NCI-H1694 treated with DMSO at 0.1 percent for 48 hours (cell line): ENCODE measurements around the gene PSG7.
"Not testable (repeated sequence)": the region's sequence is repeated elsewhere in the genome, so short reads cannot be mapped to it uniquely, and the experiment has no call there.

Experiments
- DNase-seq: peaks from one replicate; lab custom pipeline; 2025; lab: John Stamatoyannopoulos, UW

PSG7 gene

DNA sequence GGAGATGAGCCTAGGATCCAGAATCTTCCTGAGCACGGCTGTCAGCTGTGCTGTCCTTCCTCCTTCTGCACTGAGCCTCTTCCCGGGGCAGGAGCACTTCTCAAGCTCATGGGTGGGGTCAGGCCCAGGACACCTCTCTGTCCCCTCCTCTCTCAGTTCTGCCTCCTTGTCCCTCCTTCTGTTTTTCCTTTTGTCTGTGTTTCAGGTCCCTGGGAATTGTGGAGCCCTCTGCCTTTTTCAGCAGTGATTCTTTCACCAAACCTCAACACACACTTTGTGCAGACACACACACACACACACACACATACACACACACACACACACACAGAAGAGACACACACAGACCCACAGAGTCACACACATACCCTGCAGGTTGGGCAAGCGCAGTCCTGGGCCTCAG is at the start of gene PSG7:
Gene PSG7, minus strand, starts transcription at position 101 of the 400 bp plus-strand sequence. CDS start 131 bp downstream, outside the sequence.
- DNase-seq: not testable (repeated sequence)

DNA sequence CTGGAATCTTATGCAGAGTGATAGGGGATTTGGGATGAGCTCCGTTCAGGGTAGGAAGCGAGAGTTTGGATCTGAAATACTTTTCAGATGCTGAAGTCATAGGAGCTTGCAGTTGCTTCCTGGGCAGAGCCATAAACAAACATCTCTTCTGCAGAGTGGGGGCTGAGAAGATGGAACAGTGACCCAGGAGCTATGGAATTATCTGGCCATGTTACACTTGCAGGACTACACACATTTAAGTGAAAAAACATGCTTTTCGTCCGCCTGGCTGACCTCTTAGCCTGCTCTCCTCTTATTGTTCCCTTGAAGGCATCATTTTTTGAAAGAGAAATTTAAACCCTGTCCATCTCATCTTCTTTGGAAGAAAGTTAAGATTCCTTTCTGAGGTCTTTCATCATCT is 48.6 kb upstream of the PSG7 start:
- DNase-seq: no peak

DNA sequence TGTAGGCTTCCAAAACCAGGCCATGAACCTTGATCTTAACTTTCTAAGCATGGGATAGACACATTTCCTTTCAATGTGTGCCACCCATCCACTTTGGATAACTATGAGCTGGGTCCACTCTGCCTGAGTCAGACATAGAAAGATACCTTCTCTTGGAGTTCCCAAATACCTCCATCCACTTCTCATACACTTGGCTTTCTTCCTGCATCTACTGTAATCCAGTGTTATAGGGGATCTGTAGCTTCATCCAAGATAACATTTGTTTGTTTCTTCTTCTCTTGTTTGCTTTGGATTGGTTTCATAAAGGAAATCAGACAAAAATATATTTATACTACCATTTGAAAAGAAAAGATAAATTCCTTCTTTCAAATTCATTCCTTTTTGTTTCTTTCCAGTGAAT is 45.1 kb upstream of the PSG7 start:
- DNase-seq: not testable (repeated sequence)

DNA sequence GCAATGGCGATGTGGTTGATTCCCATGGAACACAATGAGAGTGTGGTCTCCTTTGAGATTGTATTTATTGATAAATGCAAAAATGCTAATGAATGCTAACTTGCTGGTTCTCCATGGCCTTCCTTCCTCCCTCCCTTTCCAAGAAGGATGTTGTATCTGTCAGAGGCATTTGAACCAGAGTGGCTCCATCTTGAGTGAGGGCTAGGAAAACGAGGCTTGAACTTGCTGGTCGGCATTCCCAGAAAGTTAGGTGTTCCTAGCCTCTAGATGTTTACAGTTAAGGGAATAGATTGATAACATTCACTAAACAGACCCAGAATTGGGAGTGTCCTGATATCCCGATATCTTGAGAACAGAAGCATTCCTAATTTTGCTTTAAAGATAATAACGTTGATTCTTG is 34.4 kb upstream of the PSG7 start:
- not testable (repeated sequence) for DNase-seq

DNA sequence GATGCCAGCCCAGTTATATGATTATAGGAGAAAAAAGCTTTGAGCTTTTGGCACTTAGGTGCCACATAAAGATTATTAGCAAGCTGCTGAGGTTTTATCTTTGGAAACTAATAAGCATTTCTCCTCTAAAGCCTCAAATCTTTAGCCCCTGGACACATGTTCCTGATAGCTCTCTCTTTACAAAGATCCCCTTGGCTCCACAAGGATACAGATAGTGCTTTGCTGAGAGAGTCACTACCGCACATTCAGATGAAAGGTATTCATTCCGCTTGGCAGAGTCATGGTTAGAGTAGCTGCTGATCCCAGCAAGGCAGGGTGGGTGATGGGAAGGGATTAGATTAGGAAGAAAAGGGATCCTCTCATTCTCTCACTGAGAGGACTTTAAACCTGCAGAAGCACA is 28.2 kb upstream of the PSG7 start:
- no peak for DNase-seq

DNA sequence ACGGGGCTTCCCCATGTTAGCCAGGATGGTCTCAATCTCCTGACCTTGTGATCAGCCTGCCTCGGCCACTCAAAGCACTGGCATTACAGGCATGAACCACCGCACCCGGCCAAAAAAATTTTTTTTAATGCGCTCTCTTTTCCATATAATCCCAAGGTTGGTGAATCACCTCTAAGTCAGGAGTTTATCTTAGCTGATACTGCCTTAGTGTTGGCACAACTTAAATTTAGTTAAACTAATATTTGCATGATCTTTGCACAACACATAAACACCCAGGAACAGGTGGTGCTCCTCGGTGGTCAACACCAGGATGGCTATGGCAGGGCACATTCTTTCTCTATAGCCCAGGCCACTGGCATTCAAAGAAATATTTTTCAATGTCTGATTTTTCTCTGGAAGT is 24.1 kb upstream of the PSG7 start:
- no peak for DNase-seq

DNA sequence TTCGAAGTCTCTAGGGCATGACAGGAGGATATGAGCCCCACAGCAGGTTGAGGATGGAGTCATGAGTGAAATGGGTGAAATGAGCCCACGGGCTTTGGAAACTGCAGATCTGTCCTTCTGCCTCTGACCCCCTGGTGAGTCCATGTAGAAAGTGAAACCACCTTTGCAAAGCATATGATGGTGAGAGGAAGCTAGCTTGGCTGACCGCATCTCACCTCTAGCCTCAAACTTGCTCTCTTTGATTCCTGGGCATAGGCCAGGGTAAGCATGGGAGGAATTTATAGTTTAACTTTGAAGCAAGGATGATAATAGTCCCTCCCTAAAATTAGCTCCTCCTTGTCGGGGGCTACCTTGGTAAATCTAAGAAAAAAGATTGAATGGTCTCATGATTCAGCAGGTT is 15.1 kb upstream of the PSG7 start:
- not testable (repeated sequence) for DNase-seq

DNA sequence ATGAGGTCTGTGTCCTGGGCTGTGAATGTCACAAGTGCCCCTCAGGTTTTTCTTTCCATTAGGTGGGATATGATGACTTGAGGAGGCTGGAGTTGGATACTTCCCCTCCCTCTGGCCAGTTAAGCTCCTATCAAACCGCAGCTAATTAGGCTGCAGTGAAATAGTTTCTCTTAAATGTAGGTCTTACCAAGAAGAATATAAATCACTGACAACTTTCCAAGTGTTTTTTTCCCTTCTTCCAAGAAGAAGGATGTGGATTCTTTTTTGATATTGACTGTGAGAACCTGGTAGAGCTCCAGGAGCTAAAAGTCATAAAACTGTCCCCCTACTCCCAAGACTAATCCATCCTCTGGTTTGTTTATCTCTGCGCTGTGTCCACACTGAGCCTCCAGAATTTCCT is 14.5 kb upstream of the PSG7 start:
- not testable (repeated sequence) for DNase-seq

DNA sequence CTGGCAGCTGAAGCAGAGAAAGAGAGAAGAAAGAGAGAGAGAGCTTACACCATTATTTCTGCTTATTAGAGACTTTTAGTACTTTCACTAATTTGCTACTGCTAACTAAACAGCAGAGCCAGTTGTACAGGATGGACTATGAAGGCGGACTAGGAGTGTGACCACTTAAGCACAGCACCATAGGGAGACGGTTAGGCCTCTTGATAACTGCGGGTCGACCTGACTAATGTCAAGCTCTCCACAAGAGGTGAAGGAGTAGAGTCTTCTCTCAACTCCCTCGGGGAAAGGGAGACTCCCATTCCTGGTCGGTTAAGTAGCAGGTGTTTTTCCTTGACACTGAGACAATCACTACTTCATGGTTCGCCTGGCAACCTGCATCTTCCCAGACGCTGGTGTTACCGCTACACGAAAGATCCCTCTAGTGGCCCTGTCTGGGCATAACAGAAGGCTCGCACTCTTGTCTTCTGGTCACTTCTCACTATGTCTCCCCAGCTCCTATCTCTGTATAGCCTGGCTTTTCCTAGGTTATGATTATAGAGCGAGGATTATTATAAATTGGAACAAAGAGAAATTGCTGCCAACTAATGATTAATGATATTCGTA is 5.3 kb upstream of the PSG7 start:
- DNase-seq: no peak

DNA sequence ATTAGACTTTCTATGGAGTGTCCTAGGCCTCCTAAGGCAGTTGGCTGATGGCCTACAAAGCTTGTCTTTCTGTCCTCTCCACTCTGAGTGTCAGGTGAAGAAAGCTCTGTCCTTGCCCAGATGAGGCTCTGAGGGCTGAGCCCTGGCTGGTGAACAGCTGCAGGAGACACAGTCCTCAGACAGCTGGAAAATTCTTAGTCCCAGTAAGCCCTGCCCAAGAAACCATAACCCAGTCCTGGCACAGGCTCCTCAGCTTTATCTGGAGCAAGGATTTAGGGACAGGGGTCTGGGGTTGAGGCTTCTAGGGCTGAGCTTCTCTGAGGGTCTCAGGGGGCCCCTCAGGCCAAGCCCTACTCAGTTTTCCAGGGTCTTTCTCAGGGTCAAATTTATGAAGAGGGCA is 2.3 kb downstream of the PSG7 start:
- DNase-seq: not testable (repeated sequence)

DNA sequence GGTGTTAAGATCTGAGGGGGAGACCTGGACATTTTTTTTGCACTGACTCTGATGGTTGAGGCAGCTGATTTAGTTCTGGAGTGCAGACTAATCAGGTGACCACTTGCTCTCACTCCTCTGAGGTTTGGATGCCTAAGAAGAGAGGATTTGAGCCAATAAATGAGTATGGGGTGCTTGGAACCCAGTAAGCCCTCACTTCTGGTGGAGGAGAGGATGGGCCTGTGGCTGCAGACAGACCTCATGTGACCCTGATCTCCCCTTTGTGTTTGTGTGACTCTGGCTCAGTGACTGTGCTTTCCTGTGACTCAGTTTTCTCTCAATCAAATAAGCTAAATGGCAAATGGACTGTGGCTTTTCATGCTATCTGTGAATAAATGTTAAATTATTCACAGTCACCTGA is 2.8 kb downstream of the PSG7 start:
- not testable (repeated sequence) for DNase-seq

DNA sequence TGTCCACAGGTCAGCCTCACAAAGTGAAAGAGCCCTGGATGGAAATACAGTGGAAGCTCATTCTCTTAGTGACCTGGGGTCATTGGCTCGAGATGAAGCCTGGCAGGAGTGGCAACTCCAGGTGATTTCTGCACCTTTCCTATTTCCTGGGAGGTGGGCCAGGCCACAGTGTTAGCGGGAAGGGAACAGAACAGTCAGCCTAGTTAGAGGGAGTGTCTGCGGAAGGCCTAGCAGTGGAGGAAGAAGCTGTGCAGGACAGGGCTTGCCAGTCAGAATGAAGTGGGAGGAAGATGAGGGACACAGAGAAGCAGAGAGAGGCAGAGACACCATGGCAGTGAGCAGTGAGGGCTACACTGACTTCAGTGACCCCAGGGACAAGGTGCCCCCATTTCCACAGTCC is 3.6 kb downstream of the PSG7 start:
- not testable (repeated sequence) for DNase-seq

DNA sequence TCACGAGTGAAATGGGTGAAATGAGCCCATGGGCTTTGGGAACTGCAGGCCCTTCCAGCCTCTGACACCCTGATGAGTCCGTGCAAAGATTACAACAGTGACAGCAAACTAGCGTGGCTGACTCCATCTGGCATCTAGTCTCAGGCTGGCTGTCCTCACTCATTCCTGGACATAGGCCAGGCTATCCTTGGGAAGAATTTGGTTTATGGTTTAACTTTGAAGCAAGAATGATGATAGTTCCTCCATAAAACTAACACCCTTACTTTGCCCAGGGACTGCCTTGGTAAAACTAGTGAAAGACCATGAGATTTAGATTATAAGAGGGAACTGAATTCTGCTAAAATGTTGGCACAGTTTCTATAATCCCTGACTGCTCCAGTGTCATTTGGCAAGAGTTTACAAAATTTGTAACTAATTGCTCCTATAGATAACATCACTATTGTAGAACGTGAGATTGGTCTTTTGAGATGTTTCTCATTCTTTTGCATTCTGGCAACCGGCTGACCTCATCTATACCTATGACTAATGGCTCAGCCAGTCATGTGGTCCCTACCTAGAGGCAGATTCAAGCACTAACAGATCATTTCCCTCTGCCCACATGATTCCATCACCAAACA is 4.4 kb downstream of the PSG7 start:
- DNase-seq: not testable (repeated sequence)

DNA sequence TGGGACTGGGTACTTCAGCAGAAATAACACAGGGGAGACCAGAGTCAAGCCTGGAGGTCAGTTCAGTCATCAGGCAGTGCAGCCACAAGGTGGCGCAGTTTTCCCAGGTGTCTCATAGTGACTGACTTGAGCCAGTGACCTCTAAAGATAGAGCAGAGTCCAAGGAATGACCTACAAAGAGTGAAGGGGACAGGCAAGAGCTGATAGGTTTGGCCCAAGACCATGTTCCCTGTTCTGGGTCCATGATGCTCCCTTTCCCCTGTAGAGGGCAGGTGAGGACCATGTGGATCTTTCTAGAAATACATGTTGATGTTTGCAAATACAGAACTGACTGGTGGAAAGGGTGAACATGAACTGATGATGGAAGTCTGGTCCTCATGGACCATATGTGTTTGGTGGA is 6.8 kb downstream of the PSG7 start:
- DNase-seq: not testable (repeated sequence)

DNA sequence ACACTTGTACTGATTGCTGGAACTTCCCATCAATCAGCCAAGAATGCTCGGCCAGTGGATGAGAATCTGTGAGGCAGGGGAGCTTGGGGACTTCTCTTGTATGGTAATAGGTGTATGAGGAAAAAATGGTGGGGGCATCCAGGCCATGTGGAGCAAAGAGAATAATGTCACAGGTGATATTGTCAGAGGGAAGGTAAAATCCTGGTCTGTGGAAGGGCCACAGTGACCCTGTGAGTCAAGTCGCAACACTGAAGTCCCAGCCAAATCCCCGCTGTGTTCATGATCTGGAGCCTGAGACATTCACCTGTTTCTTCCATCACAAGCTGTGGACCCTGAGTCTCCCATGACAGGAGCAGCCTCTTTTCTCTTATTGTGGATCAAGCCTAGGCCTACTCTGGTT is 8.1 kb downstream of the PSG7 start:
- DNase-seq: no peak

DNA sequence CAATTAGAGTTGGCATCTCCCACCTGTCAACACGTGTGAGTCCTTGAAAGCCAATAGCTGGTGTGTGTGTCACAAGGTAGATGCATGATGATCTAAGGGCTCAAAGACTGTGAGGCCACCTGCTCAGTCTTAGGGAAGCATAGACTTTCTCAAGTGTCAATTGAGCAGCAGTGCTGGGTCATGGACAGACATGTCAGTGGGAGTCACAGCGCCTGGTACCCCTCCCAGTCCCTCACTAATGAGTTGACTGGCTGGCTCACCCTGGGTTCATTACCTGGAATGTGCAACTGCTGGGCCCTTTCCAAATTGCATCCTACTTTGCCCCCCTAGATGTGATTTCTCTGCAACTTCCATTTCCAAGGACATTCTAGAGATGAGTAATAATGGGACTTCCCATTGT is 10.2 kb downstream of the PSG7 start:
- DNase-seq: no peak

DNA sequence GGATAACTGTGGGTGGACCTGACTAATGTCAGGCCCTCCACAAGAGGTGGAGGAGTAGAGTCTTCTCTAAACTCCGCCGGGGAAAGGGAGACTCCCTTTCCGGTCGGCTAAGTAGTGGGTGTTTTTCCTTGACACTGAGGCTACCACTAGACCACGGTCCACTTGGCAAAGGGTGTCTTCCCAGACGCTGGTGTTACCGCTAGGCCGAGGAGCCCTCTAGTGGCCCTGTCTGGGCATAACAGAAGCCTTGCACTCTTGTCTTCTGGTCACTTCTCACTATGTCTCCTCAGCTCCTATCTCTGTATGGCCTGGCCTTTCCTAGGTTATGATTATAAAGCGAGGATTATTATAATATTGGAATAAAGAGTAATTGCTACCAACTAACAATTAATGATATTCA is 13.9 kb downstream of the PSG7 start:
- not testable (repeated sequence) for DNase-seq

DNA sequence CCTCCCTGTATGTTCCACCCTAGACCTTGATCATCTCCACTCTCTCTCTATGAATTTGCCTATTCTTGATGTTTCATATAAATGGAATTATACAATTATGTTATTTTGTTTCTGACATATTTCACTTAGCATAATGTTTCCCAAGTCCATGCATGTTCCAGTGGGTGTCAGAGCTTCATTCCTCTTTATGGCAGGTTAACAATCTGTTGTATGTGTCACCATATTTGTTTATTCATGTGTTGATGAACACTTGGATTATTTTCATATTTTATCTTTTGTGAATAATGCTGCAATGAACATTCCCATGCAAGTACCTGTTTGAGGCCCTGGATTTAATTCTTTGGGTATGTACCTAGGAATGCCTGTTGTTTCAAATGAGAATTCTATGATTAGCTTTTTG is 16.0 kb downstream of the PSG7 start:
- DNase-seq: not testable (repeated sequence)

DNA sequence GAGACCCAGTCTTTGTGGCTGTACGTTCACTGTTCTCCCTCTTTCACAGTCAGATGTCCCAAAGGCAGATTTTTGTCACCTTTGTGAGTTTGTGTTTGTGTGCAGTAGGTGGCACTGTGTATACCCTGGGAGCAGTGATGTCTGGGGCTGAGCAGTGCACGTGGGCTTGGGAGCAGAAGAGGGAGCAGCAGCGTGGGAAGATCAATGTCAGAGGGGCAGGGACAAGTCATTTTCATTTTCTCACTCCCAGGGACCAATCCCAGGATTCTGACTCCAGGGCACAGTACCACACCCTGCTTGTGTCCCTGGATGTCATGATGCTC is 17.3 kb downstream of the PSG7 start:
- DNase-seq: no peak

DNA sequence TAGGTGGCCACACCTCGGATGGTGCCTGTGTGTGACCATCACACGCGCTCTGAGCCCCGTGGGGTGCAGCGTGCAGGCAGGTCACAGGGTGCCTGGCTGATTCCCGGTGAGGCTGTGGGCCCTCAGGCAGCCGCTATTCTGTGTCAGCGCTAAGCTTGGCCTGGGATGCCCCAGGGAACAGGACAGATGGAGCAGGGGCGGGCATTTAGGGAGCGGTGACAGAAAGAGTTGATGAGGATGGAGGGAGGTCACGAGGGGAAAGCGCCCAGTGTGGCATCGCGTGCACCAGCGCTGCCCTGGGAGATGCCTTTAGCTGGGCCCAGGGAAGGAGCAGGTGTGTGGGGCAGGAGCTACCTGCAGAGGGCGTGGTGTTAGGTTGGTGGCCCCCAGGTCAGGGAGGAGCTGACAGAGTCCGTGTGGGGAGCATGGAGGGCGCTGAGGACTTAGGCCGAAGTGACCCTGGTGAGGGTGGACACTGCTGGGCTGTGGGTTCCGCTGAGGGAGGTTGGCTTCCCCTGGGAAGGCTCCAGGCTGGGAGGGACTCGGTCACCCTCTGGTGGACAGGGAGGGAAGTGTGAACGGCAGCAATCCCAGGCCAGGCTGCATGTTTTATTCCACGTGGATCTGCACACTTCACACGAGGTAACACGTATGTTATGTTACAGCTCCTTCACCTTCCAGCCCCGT is 17.8 kb downstream of the PSG7 start:
- DNase-seq: not testable (repeated sequence)

DNA sequence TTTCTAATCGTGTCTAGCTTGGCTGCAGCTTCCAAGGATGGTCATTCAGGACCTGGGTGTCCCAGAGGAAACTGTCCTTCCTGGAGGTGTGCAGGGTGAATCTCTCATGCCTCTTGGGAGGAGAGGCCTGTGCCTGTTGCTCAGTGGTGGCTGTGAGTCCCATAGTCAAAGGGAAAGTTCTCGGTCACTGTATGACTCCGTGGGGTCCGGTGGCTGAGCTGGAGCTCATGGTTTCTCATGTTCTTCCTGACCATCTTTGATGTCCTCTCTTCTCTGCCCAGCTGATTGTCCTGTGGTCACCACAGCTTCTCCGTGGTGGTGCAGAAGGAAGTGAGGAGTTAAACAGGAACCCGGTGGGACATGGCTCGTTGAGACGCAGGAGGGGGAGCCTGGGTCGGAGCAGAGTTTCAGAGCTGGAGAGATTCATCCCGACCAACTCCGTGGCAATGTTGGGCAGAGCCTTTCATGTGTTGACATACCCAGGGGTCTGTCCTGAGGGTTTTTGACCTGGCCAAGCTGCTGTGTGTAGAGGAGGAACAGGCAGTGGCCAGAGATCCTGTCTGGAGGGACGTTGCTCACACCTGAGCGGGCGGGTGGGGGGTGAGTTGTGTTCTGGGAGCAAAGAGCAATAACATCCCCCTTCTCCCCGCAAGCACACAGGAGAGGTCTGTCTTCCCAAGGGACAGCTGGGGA is 18.5 kb downstream of the PSG7 start:
- not testable (repeated sequence) for DNase-seq

DNA sequence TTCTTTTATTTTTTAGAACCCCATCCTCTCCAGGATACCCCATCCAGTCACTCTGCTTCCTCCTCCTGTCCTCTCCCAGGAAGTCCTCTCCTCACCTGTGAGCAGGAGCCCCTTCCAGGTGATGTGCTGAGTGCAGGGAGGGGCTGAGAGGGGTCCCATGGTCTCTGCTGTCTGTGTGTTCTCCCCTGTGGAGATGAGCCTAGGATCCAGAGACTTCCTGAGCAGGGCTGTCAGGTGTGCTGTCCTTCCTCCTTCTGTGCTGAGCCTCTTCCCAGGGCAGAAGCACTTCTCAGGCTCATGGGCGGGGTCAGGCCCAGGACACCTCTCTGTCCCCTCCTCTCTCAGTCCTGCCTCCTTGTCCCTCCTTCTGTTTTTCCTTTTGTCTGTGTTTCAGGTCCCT is 19.4 kb downstream of the PSG7 start, which contains the start of gene PSG6:
Gene PSG6, minus strand, starts transcription at position 261 of the 400 bp plus-strand sequence. Its CDS starts 102 bp downstream, at position 159.
- not testable (repeated sequence) for DNase-seq

DNA sequence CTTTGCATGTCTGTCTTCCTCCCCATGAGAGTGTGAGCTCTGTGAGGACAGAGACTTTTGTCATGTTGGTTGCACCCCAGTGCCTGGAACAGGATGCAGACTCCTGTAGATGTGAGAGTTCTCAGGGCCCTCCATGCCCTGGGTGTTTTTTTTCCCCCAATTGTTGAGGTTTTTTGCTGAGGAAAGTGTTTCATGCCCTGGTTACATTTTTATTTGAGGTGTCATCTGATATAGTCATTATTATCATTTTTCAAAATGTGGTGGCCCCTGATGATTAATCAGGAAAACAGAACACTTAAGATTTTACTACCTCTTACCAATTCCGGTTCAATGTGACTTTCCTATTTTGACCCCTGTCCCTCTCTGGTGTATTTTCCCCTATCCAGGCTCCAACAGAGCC is 20.1 kb downstream of the PSG7 start:
- DNase-seq: not testable (repeated sequence)
